B cell (primary cell): ENCODE data around the gene DRD2. TPM values are rescaled to one million over a fixed set of nuclear protein-coding genes. Genes with fewer than 3 reads are reported as not detected.

Experiments used
- ATAC-seq: fragments of 200-7000 bp; cut with Tn5 transposase; one replicate; pipeline ENCODE4 v1.10.0; 2021; ENCODE audit warnings: low read depth, mild to moderate bottlenecking, moderate number of reproducible peaks, moderate library complexity
- CTCF ChIA-PET: fragments of 350-600 bp; sonication (Branson Sonifier 250); formaldehyde crosslinking; loops from one replicate; lab custom pipeline; 2021; ENCODE audit warnings: antibody characterized with exemption, inconsistent platforms; lab: Charles Lee
- POLR2A ChIA-PET: fragments of 350-600 bp; sonication (Branson Sonifier 250); formaldehyde crosslinking; loops from one replicate; lab custom pipeline; 2021; ENCODE audit warnings: antibody characterized with exemption; lab: Charles Lee
- DNase-seq: peaks from one replicate; pipeline ENCODE4 v3.0.0; 2013
- H2AFZ ChIP-seq: 2 replicates; pipeline ENCODE4 v1.6.1; 2012; ENCODE audit warnings: mild to moderate bottlenecking, low read depth, low read length; ENCODE audit not compliant: insufficient read depth, poor library complexity, severe bottlenecking
- H3K27ac ChIP-seq, 2 donors: 1 replicate in 1 of 2; 2 replicates in 1 of 2; pipeline ENCODE4 v1.5.1; 2012 to 2013; ENCODE audit warnings: low read length in 2 of 2, mild to moderate bottlenecking in 2 of 2, moderate library complexity in 1 of 2
- H3K27me3 ChIP-seq, 4 experiments: fragments of 200-600 bp in 1 of 4; sonication (generic) in 1 of 4; replicated peaks in 1 of 4; 1 replicate in 2 of 4; 2 replicates in 2 of 4; pipeline versions ENCODE4 v1.6.1 to v1.7.0; 2013 to 2016; ENCODE audit warnings: low read length in 3 of 4, mild to moderate bottlenecking in 2 of 4, mixed read lengths in 1 of 4, moderate library complexity in 1 of 4; ENCODE audit not compliant: insufficient read depth in 4 of 4, control insufficient read depth in 3 of 4; ENCODE audit errors: control extremely low read depth in 1 of 4
- H3K36me3 ChIP-seq, 2 experiments: replicated peaks in 1 of 2; 1 replicate in 1 of 2; 2 replicates in 1 of 2; pipeline versions ENCODE4 v1.6.1 to v1.7.1; 2013; ENCODE audit warnings: low read length in 1 of 2; ENCODE audit not compliant: insufficient read depth in 2 of 2, control insufficient read depth in 1 of 2; ENCODE audit errors: control extremely low read depth in 1 of 2, extremely low read depth in 1 of 2
- H3K4me1 ChIP-seq, 2 donors: fragments of 200-600 bp in 1 of 2; sonication (generic) in 1 of 2; 1 replicate in 1 of 2; 2 replicates in 1 of 2; pipeline versions ENCODE4 v1.5.1 to v1.6.1; 2013 to 2017; ENCODE audit warnings: low read length in 2 of 2; ENCODE audit not compliant: control insufficient read depth in 2 of 2, insufficient read depth in 2 of 2
- H3K4me2 ChIP-seq: replicated peaks from 2 replicates; pipeline ENCODE3; 2012; ENCODE audit warnings: mild to moderate bottlenecking, low read depth, low read length; ENCODE audit not compliant: poor library complexity, severe bottlenecking
- H3K4me3 ChIP-seq, 5 experiments: fragments of 200-600 bp in 1 of 5; sonication (generic) in 1 of 5; 1 replicate in 3 of 5; 2 replicates in 2 of 5; pipeline versions ENCODE4 v1.5.1 to v1.7.0; 2011 to 2016; ENCODE audit warnings: low read length in 4 of 5, mild to moderate bottlenecking in 4 of 5, low read depth in 2 of 5, control low read depth in 1 of 5, moderate library complexity in 1 of 5; ENCODE audit not compliant: insufficient read depth in 1 of 5; ENCODE audit errors: control extremely low read depth in 1 of 5, extremely low read depth in 1 of 5
- H3K79me2 ChIP-seq: fragments of 200-600 bp; sonication (generic); one replicate; pipeline ENCODE4 v1.6.0; 2016; ENCODE audit warnings: low read length; ENCODE audit not compliant: control insufficient read depth, insufficient read depth
- H3K9ac ChIP-seq: fragments of 200-600 bp; sonication (generic); 2 replicates; pipeline ENCODE4 v1.6.1; 2017; ENCODE audit warnings: mild to moderate bottlenecking, low read length, moderate library complexity
- H3K9me3 ChIP-seq, 3 donors: one replicate each; pipeline versions ENCODE4 v1.6.1 to v1.7.1; 2013; ENCODE audit warnings: low read length in 2 of 3; ENCODE audit not compliant: control insufficient read depth in 2 of 3, insufficient read depth in 1 of 3; ENCODE audit errors: control extremely low read depth in 1 of 3
- H4K20me1 ChIP-seq: 2 replicates; pipeline ENCODE4 v1.6.0; 2012; ENCODE audit warnings: mild to moderate bottlenecking, low read length; ENCODE audit not compliant: insufficient read depth, control insufficient read depth, poor library complexity, severe bottlenecking
- H3K27ac Mint-ChIP-seq: one replicate; pipeline ENCODE4 v1.8.0; 2021; ENCODE audit warnings: mixed read lengths
- H3K27me3 Mint-ChIP-seq: one replicate; pipeline ENCODE4 v1.8.0; 2021; ENCODE audit warnings: mixed read lengths
- H3K4me1 Mint-ChIP-seq: one replicate; pipeline ENCODE4 v1.8.0; 2021; ENCODE audit warnings: mixed read lengths
- H3K4me3 Mint-ChIP-seq: one replicate; pipeline ENCODE4 v1.8.0; 2021; ENCODE audit warnings: mixed read lengths
- H3K9me3 Mint-ChIP-seq: one replicate; pipeline ENCODE4 v1.8.0; 2022; ENCODE audit warnings: mixed read lengths; ENCODE audit not compliant: insufficient read depth
- CTCF ChIP-seq: fragments of 200-600 bp; IDR thresholded peaks from one replicate; pipeline ENCODE4 v1.8.0; 2022; ENCODE audit warnings: antibody characterized with exemption, mild to moderate bottlenecking
- EZH2 ChIP-seq: IDR thresholded peaks from 2 replicates; pipeline ENCODE4 v1.6.1; 2012; ENCODE audit warnings: borderline replicate concordance, low read depth, mild to moderate bottlenecking, moderate library complexity, low read length; ENCODE audit not compliant: insufficient read depth, poor library complexity, severe bottlenecking
- WGBS: methylation state at CpG from one replicate; pipeline ENCODE4 v1.1.5; 2013; ENCODE audit warnings: missing lambda C conversion rate; ENCODE audit not compliant: insufficient coverage; 5-methylcytosine and 5-hydroxymethylcytosine counted together
- intact Hi-C: fragments of 100-400 bp; cut with micrococcal nuclease; formaldehyde crosslinking; loops from one replicate; pipeline ENCODE4 v1.10.0; 2022
- polyA plus RNA-seq: library from polyadenylated mRNA; depleted of rRNA; stranded (reverse); fragments of >200 nt; gene quantifications from 2 replicates; pipeline ENCODE4 v1.2.3, GENCODE V29; 2012
- total RNA-seq, 2 donors: library from RNA; stranded (reverse); fragments of 120-200 nt in 1 of 2; gene quantifications; 1 replicate in 1 of 2; 2 replicates in 1 of 2; pipeline versions ENCODE4 v1.2.3 to v1.2.4, GENCODE V29; 2013 to 2022

The DRD2 gene
- total and polyA plus RNA-seq, 2 donors (not counting 1 experiment from before 2014, with no cell fraction given), result not detected

- H3K4me1 ChIP-seq, result no peaks in the 10 kb centered on the region
- H3K27ac Mint-ChIP-seq, result no peak overlapping the region
- H3K27ac ChIP-seq, result no peak overlapping the region
- H2AFZ ChIP-seq, result no peak overlapping the region
- no peak for TF ChIP-seq CTCF
- TF ChIP-seq EZH2, result no peak
- ChIA-PET POLR2A (no interaction called here), CTCF (no interaction called here)
- no peak for ATAC-seq
- intact Hi-C loops, result no loop called here
- no peaks in the 10 kb centered on the region for H3K4me1 Mint-ChIP-seq
- no peak overlapping the region for H3K4me2 ChIP-seq
- no peak overlapping the region for H3K4me3 ChIP-seq
- H3K4me3 Mint-ChIP-seq, result no peak overlapping the region
- H3K9me3 Mint-ChIP-seq, result no peaks in the 10 kb centered on the region
- peaks cover 33% of the 10 kb centered on the region for H3K27me3 Mint-ChIP-seq
- H3K79me2 ChIP-seq, result no peaks in the 10 kb centered on the region
- H3K9ac ChIP-seq, result no peak overlapping the region
- no peaks in the 10 kb centered on the region for H3K9me3 ChIP-seq
- no CpG with 5 or more reads among the region's 1 CpG for WGBS
- peaks cover 0 to 6% (median 0%) of the 10 kb centered on the region in 4 experiments for H3K27me3 ChIP-seq
- DNase-seq, result no peak
- no peaks in the 10 kb centered on the region for H4K20me1 ChIP-seq
- no peaks in the 10 kb centered on the region for H3K36me3 ChIP-seq
Measured at GRCh38 chr11:113506893-113507292, 31.7 kb upstream of the DRD2 start.

DNA sequence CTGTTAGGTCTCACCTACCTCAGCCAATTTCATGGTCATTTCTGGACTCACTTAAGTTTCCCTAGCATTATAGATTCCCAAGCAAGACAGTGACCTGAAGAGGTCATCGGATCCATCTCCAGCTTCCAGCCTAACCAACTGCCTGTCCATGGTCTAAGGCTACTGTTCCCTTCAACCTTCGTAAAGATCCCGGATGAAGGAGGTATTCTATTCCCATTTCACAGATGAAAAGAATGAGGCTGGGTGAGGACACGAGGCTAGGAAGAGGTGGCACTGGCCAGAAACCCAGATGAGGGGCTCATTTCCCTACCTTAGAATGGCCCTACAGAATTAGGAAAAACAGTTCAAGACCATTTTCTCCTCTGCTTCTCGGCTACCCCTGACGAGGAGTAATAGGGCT, 31.3 kb upstream of the DRD2 start:
- peaks cover 29% of the 10 kb centered on the region for H3K27me3 Mint-ChIP-seq
- no peak overlapping the region for H3K4me2 ChIP-seq
- H4K20me1 ChIP-seq, result no peaks in the 10 kb centered on the region
- 60% methylated on average over 3 of the region's 6 CpGs for WGBS
- intact Hi-C loops, result no loop called here
- no peak overlapping the region for H3K9ac ChIP-seq
- TF ChIP-seq CTCF, result no peak
- no peak overlapping the region for H3K27ac Mint-ChIP-seq
- peaks cover 0 to 6% (median 0%) of the 10 kb centered on the region in 4 experiments for H3K27me3 ChIP-seq
- no peak overlapping the region for H2AFZ ChIP-seq
- H3K4me1 ChIP-seq, result no peaks in the 10 kb centered on the region
- no peak overlapping the region for H3K4me3 ChIP-seq
- ChIA-PET CTCF (no interaction called here), POLR2A (no interaction called here)
- H3K9me3 Mint-ChIP-seq, result no peaks in the 10 kb centered on the region
- no peaks in the 10 kb centered on the region for H3K9me3 ChIP-seq
- H3K4me3 Mint-ChIP-seq, result no peak overlapping the region
- DNase-seq (no peak), ATAC-seq (no peak)
- H3K4me1 Mint-ChIP-seq, result no peaks in the 10 kb centered on the region
- no peak overlapping the region for H3K27ac ChIP-seq
- no peaks in the 10 kb centered on the region for H3K36me3 ChIP-seq
- H3K79me2 ChIP-seq, result no peaks in the 10 kb centered on the region
